Keratinocyte (primary cell): ENCODE measurements around the gene FOXE1. TPM values are rescaled to one million over a fixed set of nuclear protein-coding genes. Genes with fewer than 3 reads are reported as not detected.

Source experiments
- DNase-seq: peaks from one replicate; pipeline ENCODE4 v3.0.0-alpha.2; 2011; ENCODE audit warnings: low read depth, missing footprints, low spot score
- FAIRE-seq: peaks from 2 replicates; lab custom pipeline; 2011; peaks lifted over from hg19 to GRCh38; lab: Jason Lieb, UNC
- H2AFZ ChIP-seq: 2 replicates; pipeline ENCODE4 v1.6.0; 2012; ENCODE audit warnings: low read length, control low read depth, inconsistent platforms; ENCODE audit not compliant: control insufficient read depth
- H3K27ac ChIP-seq: 2 replicates; pipeline ENCODE4 v1.5.1; 2011; ENCODE audit warnings: low read length; ENCODE audit not compliant: control insufficient read depth, insufficient read depth
- H3K27me3 ChIP-seq: 3 replicates; pipeline ENCODE4 v1.6.0; 2011; ENCODE audit warnings: low read length; ENCODE audit not compliant: control insufficient read depth, insufficient read depth; ENCODE audit errors: extremely low read depth
- H3K36me3 ChIP-seq, 2 experiments: 2 replicates in 1 of 2; 3 replicates in 1 of 2; pipeline ENCODE4 v1.5.1; 2011; ENCODE audit warnings: low read length in 2 of 2, mild to moderate bottlenecking in 1 of 2; ENCODE audit not compliant: control insufficient read depth in 2 of 2, insufficient read depth in 2 of 2; ENCODE audit errors: extremely low read depth in 1 of 2
- H3K4me1 ChIP-seq: 3 replicates; pipeline ENCODE4 v1.5.1; 2011; ENCODE audit warnings: low read length; ENCODE audit not compliant: control insufficient read depth, insufficient read depth; ENCODE audit errors: extremely low read depth
- H3K4me2 ChIP-seq: 3 replicates; pipeline ENCODE4 v1.6.0; 2011; ENCODE audit warnings: low read depth, low read length; ENCODE audit not compliant: control insufficient read depth, insufficient read depth; ENCODE audit errors: extremely low read depth
- H3K4me3 ChIP-seq, 3 experiments: fragments of 200-600 bp in 1 of 3; sonication (generic) in 1 of 3; 2 replicates in 2 of 3; 3 replicates in 1 of 3; pipeline ENCODE4 v1.5.1; 2011 to 2016; ENCODE audit warnings: low read length in 3 of 3, mild to moderate bottlenecking in 3 of 3, control low read depth in 2 of 3, inconsistent platforms in 1 of 3, low read depth in 1 of 3, mixed read lengths in 1 of 3, mixed run types in 1 of 3, moderate library complexity in 1 of 3; ENCODE audit not compliant: control insufficient read depth in 2 of 3, insufficient read depth in 2 of 3; ENCODE audit errors: extremely low read depth in 1 of 3
- H3K79me2 ChIP-seq: 2 replicates; pipeline ENCODE4 v1.6.0; 2012; ENCODE audit warnings: low read length; ENCODE audit not compliant: control insufficient read depth, insufficient read depth
- H3K9ac ChIP-seq: 3 replicates; pipeline ENCODE4 v1.6.0; 2011; ENCODE audit warnings: low read length; ENCODE audit not compliant: control insufficient read depth, insufficient read depth; ENCODE audit errors: extremely low read depth
- H3K9me1 ChIP-seq: 3 replicates; pipeline ENCODE4 v1.6.0; 2011; ENCODE audit warnings: low read length; ENCODE audit not compliant: control insufficient read depth, insufficient read depth; ENCODE audit errors: extremely low read depth
- H3K9me3 ChIP-seq: 2 replicates; pipeline ENCODE4 v1.5.1; 2012; ENCODE audit warnings: low read depth, low read length; ENCODE audit not compliant: control insufficient read depth
- H4K20me1 ChIP-seq: 3 replicates; pipeline ENCODE4 v1.6.0; 2011; ENCODE audit warnings: low read length; ENCODE audit not compliant: control insufficient read depth, insufficient read depth; ENCODE audit errors: extremely low read depth
- EZH2 ChIP-seq: IDR thresholded peaks from one replicate; pipeline ENCODE4 v1.6.1; 2012; ENCODE audit warnings: inconsistent platforms, mild to moderate bottlenecking, low read length, moderate library complexity
- dilution Hi-C: fragments of 300-500 bp; cut with MboI; formaldehyde crosslinking; loops from one replicate; pipeline ENCODE4 v1.7.0; 2020; ENCODE audit warnings: low sequenced_read_pairs; ENCODE audit not compliant: extremely low pct_ligation_motif_present
- polyA plus RNA-seq, 5 experiments: library from polyadenylated mRNA; depleted of rRNA in 3 of 5; stranded (reverse) in 3 of 5; stranded (forward) in 1 of 5; unstranded in 1 of 5; fragments of >200 nt; gene quantifications; 1 replicate in 1 of 5; 2 replicates in 3 of 5; 3 replicates in 1 of 5; pipeline versions ENCODE4 v1.2.1 to v1.2.3, GENCODE V29; 2011 to 2012; ENCODE audit warnings: missing spikeins in 2 of 5, low read depth in 1 of 5, low replicate concordance in 1 of 5
- TF ChIP-seq, protein P1 (sequence below), 3 experiments: IDR thresholded peaks in 1 of 3; conservative IDR thresholded peaks in 1 of 3; optimal IDR thresholded peaks in 1 of 3; 2 replicates in 2 of 3; 3 replicates in 1 of 3; pipeline versions ENCODE3 to v1.5.1; 2011; ENCODE audit warnings: low read length in 3 of 3, mild to moderate bottlenecking in 3 of 3, moderate library complexity in 2 of 3, control low read depth in 1 of 3, inconsistent platforms in 1 of 3; ENCODE audit not compliant: insufficient read depth in 2 of 3; ENCODE audit errors: extremely low read depth in 1 of 3

FOXE1 gene
- polyA plus RNA-seq, 1 donor (not counting 4 experiments of a cell fraction or from before 2014, with no cell fraction given) = 0.97 TPM

DNA sequence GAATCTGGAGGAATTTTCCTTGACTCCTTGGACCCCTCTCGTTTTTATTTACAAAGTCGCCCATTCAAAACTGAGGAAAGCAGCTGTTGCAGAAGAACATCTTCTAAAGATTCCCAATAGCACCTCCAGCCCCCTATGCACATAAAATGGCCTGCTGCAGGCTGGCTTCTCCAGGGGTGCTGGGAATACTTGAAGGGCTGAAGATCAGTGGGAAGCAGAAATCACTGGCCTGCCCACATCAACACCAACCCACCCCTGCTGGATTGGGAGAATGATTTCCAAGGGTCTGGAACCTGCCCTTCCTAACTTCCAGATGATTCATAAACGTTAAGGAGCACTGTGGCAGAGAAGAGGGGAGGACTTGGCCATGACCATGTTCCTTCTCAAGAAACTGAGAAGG, 3.0 kb upstream of the FOXE1 start:
- Histone ChIP-seq H3K27me3 (peaks cover 76% of the 10 kb centered on the region), H3K36me3 (no peaks in the 10 kb centered on the region), H3K4me1 (peaks cover 15% of the 10 kb centered on the region), H3K9me3 (no peaks in the 10 kb centered on the region), H3K4me3 (no peak overlapping the region), H3K27ac (no peak overlapping the region), H3K4me2 (no peak overlapping the region), H3K9me1 (no peaks in the 10 kb centered on the region), H3K9ac (no peak overlapping the region), H3K79me2 (no peaks in the 10 kb centered on the region), H2AFZ (no peak overlapping the region), H4K20me1 (no peaks in the 10 kb centered on the region)
- FAIRE-seq = no peak
- dilution Hi-C loops = loop anchor here (10.0 kb wide), 1 partner anchor 85 kb away; no protein-coding TSS in a partner anchor
- no peak for TF ChIP-seq EZH2
- TF ChIP-seq, protein P1, sequence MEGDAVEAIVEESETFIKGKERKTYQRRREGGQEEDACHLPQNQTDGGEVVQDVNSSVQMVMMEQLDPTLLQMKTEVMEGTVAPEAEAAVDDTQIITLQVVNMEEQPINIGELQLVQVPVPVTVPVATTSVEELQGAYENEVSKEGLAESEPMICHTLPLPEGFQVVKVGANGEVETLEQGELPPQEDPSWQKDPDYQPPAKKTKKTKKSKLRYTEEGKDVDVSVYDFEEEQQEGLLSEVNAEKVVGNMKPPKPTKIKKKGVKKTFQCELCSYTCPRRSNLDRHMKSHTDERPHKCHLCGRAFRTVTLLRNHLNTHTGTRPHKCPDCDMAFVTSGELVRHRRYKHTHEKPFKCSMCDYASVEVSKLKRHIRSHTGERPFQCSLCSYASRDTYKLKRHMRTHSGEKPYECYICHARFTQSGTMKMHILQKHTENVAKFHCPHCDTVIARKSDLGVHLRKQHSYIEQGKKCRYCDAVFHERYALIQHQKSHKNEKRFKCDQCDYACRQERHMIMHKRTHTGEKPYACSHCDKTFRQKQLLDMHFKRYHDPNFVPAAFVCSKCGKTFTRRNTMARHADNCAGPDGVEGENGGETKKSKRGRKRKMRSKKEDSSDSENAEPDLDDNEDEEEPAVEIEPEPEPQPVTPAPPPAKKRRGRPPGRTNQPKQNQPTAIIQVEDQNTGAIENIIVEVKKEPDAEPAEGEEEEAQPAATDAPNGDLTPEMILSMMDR (optimal IDR thresholded peaks at IDR 0.05 in 1 of 3, IDR thresholded peaks at IDR 0.05 in 1 of 3, conservative IDR thresholded peaks at IDR 0.05 in 1 of 3; ENCODE audit: extremely low read depth in 1 of 3, insufficient read depth in 2 of 3, low read length in 3 of 3) = no peak
- no peak for DNase-seq

DNA sequence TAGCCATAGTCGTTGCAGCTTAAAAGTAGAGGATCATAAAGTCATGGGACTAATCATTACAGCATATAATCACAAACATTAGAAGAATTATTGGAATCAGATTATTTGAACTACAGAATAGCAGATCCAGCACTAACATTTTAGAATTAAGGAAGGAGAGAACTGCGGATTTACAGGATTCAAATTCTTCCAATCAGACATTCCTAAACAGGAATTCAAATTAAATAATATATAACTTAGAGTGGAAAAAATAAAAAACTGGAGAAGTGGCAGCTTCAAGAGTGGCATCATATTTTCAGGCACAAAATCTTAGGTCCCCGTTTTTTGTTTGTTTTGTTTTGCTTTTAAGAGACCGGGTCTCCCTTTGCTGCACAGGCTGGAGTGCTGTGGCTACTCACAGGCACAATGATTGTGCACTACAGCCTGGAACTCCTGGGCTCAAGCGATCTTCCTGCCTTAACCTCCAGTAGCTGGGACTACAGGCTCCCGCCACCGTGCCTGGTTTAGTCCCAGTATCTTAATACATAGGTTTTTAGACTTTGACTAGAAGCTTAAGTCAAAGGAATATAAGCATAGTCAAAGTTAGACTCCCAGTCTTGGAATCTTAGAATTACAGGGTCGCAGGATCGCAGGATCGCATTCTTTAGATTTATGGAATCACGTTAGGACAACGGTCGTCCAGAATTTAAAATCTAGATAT, 2.1 kb upstream of the FOXE1 start:
- dilution Hi-C loops = loop anchor here (10.0 kb wide), 1 partner anchor 86 kb away; no protein-coding TSS in a partner anchor

More for the DNA sequence above, 2.1 kb upstream of the FOXE1 start:
- Histone ChIP-seq H3K4me2 (peak overlapping the region; percentile 65), H2AFZ (no peak overlapping the region), H3K4me3 (peak overlapping the region in 1 of 3 experiments; percentile 45), H3K27ac (no peak overlapping the region), H3K9me1 (no peaks in the 10 kb centered on the region), H3K4me1 (peaks cover 15% of the 10 kb centered on the region), H3K36me3 (no peaks in the 10 kb centered on the region), H3K9ac (no peak overlapping the region), H3K27me3 (peaks cover 79% of the 10 kb centered on the region), H4K20me1 (no peaks in the 10 kb centered on the region), H3K9me3 (no peaks in the 10 kb centered on the region), H3K79me2 (no peaks in the 10 kb centered on the region)
- FAIRE-seq (no peak), DNase-seq (no peak)
- TF ChIP-seq, protein P1 (optimal IDR thresholded peaks at IDR 0.05 in 1 of 3, IDR thresholded peaks at IDR 0.05 in 1 of 3, conservative IDR thresholded peaks at IDR 0.05 in 1 of 3; ENCODE audit: extremely low read depth in 1 of 3, insufficient read depth in 2 of 3, low read length in 3 of 3) = no peak
- peak; percentile 49 for TF ChIP-seq EZH2
